ENCODE measurements around the gene FNDC7. TPM values are rescaled to one million over a fixed set of nuclear protein-coding genes. Genes with fewer than 3 reads are reported as not detected.

Gene FNDC7
- total and polyA plus RNA-seq, 10 of the 15 experiments (the other 5 are each of a cell fraction or from before 2014, with no cell fraction given), result not detected

DNA sequence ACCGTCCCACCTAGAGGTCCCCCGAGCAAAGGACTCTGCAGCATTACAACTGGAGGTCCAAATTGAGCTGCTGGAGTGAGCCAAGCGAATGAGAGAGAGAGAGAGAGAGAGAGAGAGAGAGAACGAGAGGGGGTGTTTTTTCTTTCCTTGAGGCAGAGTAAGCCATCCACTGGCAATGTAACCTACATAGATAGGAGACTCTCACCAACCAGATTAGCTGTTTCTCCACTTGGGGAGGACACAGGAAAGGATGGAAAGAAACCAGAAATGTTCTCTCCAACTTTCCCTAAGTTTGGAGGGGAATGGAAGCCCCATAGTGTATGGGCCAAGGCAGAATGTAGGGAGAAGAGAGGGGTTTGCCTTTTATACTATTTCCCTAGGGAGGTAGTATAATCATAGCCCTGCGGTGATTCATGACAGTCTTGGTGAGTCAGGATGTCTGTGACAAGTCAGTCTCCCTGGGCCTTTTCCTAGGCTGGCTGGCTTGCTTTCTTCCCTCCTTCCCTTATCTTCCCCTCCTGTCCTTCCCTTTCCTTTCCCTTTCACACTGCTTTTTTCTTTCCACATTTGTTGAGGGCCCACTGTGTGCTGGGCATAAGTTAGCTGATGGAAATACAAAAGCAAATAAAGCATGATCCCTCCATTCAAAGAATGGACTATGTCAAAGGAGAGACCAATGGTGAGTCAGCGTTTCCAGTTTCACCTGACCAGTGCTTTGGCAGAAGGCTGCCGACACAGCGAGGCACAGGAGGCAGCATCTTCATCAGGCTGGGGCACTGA is 7.1 kb downstream of the FNDC7 start (continued):
- TF ChIP-seq, protein P1, sequence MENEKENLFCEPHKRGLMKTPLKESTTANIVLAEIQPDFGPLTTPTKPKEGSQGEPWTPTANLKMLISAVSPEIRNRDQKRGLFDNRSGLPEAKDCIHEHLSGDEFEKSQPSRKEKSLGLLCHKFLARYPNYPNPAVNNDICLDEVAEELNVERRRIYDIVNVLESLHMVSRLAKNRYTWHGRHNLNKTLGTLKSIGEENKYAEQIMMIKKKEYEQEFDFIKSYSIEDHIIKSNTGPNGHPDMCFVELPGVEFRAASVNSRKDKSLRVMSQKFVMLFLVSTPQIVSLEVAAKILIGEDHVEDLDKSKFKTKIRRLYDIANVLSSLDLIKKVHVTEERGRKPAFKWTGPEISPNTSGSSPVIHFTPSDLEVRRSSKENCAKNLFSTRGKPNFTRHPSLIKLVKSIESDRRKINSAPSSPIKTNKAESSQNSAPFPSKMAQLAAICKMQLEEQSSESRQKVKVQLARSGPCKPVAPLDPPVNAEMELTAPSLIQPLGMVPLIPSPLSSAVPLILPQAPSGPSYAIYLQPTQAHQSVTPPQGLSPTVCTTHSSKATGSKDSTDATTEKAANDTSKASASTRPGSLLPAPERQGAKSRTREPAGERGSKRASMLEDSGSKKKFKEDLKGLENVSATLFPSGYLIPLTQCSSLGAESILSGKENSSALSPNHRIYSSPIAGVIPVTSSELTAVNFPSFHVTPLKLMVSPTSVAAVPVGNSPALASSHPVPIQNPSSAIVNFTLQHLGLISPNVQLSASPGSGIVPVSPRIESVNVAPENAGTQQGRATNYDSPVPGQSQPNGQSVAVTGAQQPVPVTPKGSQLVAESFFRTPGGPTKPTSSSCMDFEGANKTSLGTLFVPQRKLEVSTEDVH (IDR thresholded peaks at IDR 0.05; ENCODE audit: low read depth, partially characterized antibody), result no peak
- TF ChIP-seq RELA (IDR thresholded peaks at IDR 0.05; ENCODE audit: borderline replicate concordance, partially characterized antibody) (no peak), RBBP5 (conservative IDR thresholded peaks at IDR 0.05) (no peak), SMC3 (IDR thresholded peaks at IDR 0.05; ENCODE audit: borderline replicate concordance, low read length) (no peak), FOS (IDR thresholded peaks at IDR 0.05; ENCODE audit: borderline replicate concordance, extremely low read depth, insufficient read length) (no peak), CREM (IDR thresholded peaks at IDR 0.05; ENCODE audit: low read depth) (no peak), IKZF1 (conservative IDR thresholded peaks at IDR 0.05) (no peak), BHLHE40 (IDR thresholded peaks at IDR 0.05; ENCODE audit: borderline replicate concordance in 1 of 2, low read depth in 2 of 2, low read length in 1 of 2) (no peak), MTA3 (IDR thresholded peaks at IDR 0.05; ENCODE audit: borderline replicate concordance, low read length) (no peak), TBL1XR1 (IDR thresholded peaks at IDR 0.05; ENCODE audit: low read depth, low read length) (no peak), RAD51 (IDR thresholded peaks at IDR 0.05) (no peak)
- TF ChIP-seq, protein P2, sequence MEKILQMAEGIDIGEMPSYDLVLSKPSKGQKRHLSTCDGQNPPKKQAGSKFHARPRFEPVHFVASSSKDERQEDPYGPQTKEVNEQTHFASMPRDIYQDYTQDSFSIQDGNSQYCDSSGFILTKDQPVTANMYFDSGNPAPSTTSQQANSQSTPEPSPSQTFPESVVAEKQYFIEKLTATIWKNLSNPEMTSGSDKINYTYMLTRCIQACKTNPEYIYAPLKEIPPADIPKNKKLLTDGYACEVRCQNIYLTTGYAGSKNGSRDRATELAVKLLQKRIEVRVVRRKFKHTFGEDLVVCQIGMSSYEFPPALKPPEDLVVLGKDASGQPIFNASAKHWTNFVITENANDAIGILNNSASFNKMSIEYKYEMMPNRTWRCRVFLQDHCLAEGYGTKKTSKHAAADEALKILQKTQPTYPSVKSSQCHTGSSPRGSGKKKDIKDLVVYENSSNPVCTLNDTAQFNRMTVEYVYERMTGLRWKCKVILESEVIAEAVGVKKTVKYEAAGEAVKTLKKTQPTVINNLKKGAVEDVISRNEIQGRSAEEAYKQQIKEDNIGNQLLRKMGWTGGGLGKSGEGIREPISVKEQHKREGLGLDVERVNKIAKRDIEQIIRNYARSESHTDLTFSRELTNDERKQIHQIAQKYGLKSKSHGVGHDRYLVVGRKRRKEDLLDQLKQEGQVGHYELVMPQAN (conservative IDR thresholded peaks at IDR 0.05), result no peak
